ENCODE data around the gene FBXO31. TPM values are rescaled to one million over a fixed set of nuclear protein-coding genes. Genes with fewer than 3 reads are reported as not detected.

The FBXO31 gene
- total RNA-seq, result 21.6 and 23.5 TPM in 2 replicates
- long read RNA-seq, partial matches to known transcripts, result 1 of 3 reads
- long read RNA-seq, other reads (novel, unspliced or antisense), result 2 of 3 reads

- no peak for TF ChIP-seq CTCF (IDR thresholded peaks at IDR 0.05; ENCODE audit: unreplicated experiment)
- H3K4me3 Mint-ChIP-seq (ENCODE audit: low read depth), result peak within 1 kb of the TSS; percentile 84
- no peaks in the 10 kb centered on the region for H3K9me3 Mint-ChIP-seq (ENCODE audit: low read depth)
- H3K36me3 Mint-ChIP-seq (ENCODE audit: insufficient read depth), result peaks cover 13% of the 10 kb centered on the region
- peak within 1 kb of the TSS; percentile 100 for H3K27ac Mint-ChIP-seq
- H3K4me1 Mint-ChIP-seq (ENCODE audit: low read depth), result peaks cover 24% of the 10 kb centered on the region
- no peaks in the 10 kb centered on the region for H3K27me3 Mint-ChIP-seq
- DNase-seq (ENCODE audit: low spot score, unreplicated experiment), result peak; percentile 91
Observed at GRCh38 chr16:87383505-87384161, at the start of gene FBXO31. FBXO31 (minus strand) TSS chr16:87383776; CDS start chr16:87383744, 32 bp downstream.

- no peaks in the 10 kb centered on the region for H3K9me3 Mint-ChIP-seq (ENCODE audit: low read depth)
- DNase-seq (ENCODE audit: low spot score, unreplicated experiment), result no peak
- peaks cover 7% of the 10 kb centered on the region for H3K36me3 Mint-ChIP-seq (ENCODE audit: insufficient read depth)
- no peak for TF ChIP-seq CTCF (IDR thresholded peaks at IDR 0.05; ENCODE audit: unreplicated experiment)
- peaks cover 3% of the 10 kb centered on the region for H3K4me1 Mint-ChIP-seq (ENCODE audit: low read depth)
- H3K27me3 Mint-ChIP-seq, result no peaks in the 10 kb centered on the region
- no peak overlapping the region for H3K4me3 Mint-ChIP-seq (ENCODE audit: low read depth)
- no peak overlapping the region for H3K27ac Mint-ChIP-seq
Observed at GRCh38 chr16:87432330-87432915, 48.8 kb upstream of the FBXO31 start.

GRCh38 chr16:87431926-87432325, 48.4 kb upstream of the FBXO31 start:
- H3K9me3 Mint-ChIP-seq (ENCODE audit: low read depth), result no peaks in the 10 kb centered on the region
- no peak for TF ChIP-seq CTCF (IDR thresholded peaks at IDR 0.05; ENCODE audit: unreplicated experiment)
- no peak overlapping the region for H3K27ac Mint-ChIP-seq
- peaks cover 3% of the 10 kb centered on the region for H3K4me1 Mint-ChIP-seq (ENCODE audit: low read depth)
- H3K4me3 Mint-ChIP-seq (ENCODE audit: low read depth), result no peak overlapping the region
- H3K27me3 Mint-ChIP-seq, result no peaks in the 10 kb centered on the region
- DNase-seq (ENCODE audit: low spot score, unreplicated experiment), result no peak
- peaks cover 7% of the 10 kb centered on the region for H3K36me3 Mint-ChIP-seq (ENCODE audit: insufficient read depth)

GRCh38 chr16:87426423-87427215, 43.0 kb upstream of the FBXO31 start:
- DNase-seq (ENCODE audit: low spot score, unreplicated experiment), result no peak
- no peaks in the 10 kb centered on the region for H3K9me3 Mint-ChIP-seq (ENCODE audit: low read depth)
- H3K27ac Mint-ChIP-seq, result peak overlapping the region; percentile 5
- no peaks in the 10 kb centered on the region for H3K4me1 Mint-ChIP-seq (ENCODE audit: low read depth)
- no peak for TF ChIP-seq CTCF (IDR thresholded peaks at IDR 0.05; ENCODE audit: unreplicated experiment)
- no peaks in the 10 kb centered on the region for H3K27me3 Mint-ChIP-seq
- H3K4me3 Mint-ChIP-seq (ENCODE audit: low read depth), result no peak overlapping the region
- peaks cover 19% of the 10 kb centered on the region for H3K36me3 Mint-ChIP-seq (ENCODE audit: insufficient read depth)

- Mint-ChIP-seq H3K27ac (no peak overlapping the region), H3K9me3 (ENCODE audit: low read depth) (no peaks in the 10 kb centered on the region), H3K27me3 (no peaks in the 10 kb centered on the region), H3K36me3 (ENCODE audit: insufficient read depth) (peaks cover 22% of the 10 kb centered on the region), H3K4me1 (ENCODE audit: low read depth) (no peaks in the 10 kb centered on the region), H3K4me3 (ENCODE audit: low read depth) (no peak overlapping the region)
- no peak for DNase-seq (ENCODE audit: low spot score, unreplicated experiment)
- no peak for TF ChIP-seq CTCF (IDR thresholded peaks at IDR 0.05; ENCODE audit: unreplicated experiment)
Observed at GRCh38 chr16:87425941-87426340, 42.4 kb upstream of the FBXO31 start.

Data from progenitor cell of endocrine pancreas (in vitro differentiated cells).